Stimulated activated naive CD4-positive, alpha-beta T cell treated with Interleukin-2 at 50 U/mL for 16 hours (primary cell): ENCODE measurements around the gene CENPP.

ENCODE experiments used
- DNase-seq: peaks from one replicate; lab custom pipeline; 2025; lab: John Stamatoyannopoulos, UW

The CENPP gene

GRCh38 chr9:92480986-92481633, 155.4 kb downstream of the CENPP start:
- no peak for DNase-seq

- no peak for DNase-seq
Measured at GRCh38 chr9:92482329-92482728, 156.6 kb downstream of the CENPP start, which contains the start of gene ASPN. TSS of gene ASPN (minus strand) at chr9:92482506.

- no peak for DNase-seq
Measured at GRCh38 chr9:92482805-92483204, 157.1 kb downstream of the CENPP start.

GRCh38 chr9:92483627-92484545, 158.1 kb downstream of the CENPP start:
- no peak for DNase-seq

GRCh38 chr9:92484563-92484962, 158.8 kb downstream of the CENPP start:
- DNase-seq = no peak

- DNase-seq = no peak
Measured at GRCh38 chr9:92486371-92486770, 160.6 kb downstream of the CENPP start.

- no peak for DNase-seq
Measured at GRCh38 chr9:92488681-92489550, 163.2 kb downstream of the CENPP start.

- no peak for DNase-seq
Measured at GRCh38 chr9:92492781-92493401, 167.1 kb downstream of the CENPP start.

- DNase-seq = no peak
Measured at GRCh38 chr9:92493749-92494387, 168.1 kb downstream of the CENPP start.

- no peak for DNase-seq
Measured at GRCh38 chr9:92494856-92495255, 169.1 kb downstream of the CENPP start.

GRCh38 chr9:92496396-92497176, 170.8 kb downstream of the CENPP start:
- no peak for DNase-seq

- DNase-seq = no peak
Measured at GRCh38 chr9:92499701-92500100, 173.9 kb downstream of the CENPP start.

- DNase-seq = no peak
Measured at GRCh38 chr9:92500725-92501124, 175.0 kb downstream of the CENPP start.

- DNase-seq = no peak
Measured at GRCh38 chr9:92501671-92502393, 176.1 kb downstream of the CENPP start.

- no peak for DNase-seq
Measured at GRCh38 chr9:92503156-92503555, 177.4 kb downstream of the CENPP start.

- DNase-seq = no peak
Measured at GRCh38 chr9:92504881-92505280, 179.1 kb downstream of the CENPP start.

- DNase-seq = no peak
Measured at GRCh38 chr9:92506184-92506857, 180.6 kb downstream of the CENPP start.

GRCh38 chr9:92507005-92507404, 181.3 kb downstream of the CENPP start:
- DNase-seq = no peak

- DNase-seq = no peak
Measured at GRCh38 chr9:92507496-92507895, 181.7 kb downstream of the CENPP start.
